GM18508 (cell line): Measurements from ENCODE around the gene TSPAN18.

Source experiments
- ATAC-seq: cut with Tn5 transposase; IDR thresholded peaks from one replicate; pipeline ENCODE4 v1.9.1; 2021; ENCODE audit warnings: moderate number of reproducible peaks; ENCODE audit not compliant: insufficient read depth, unreplicated experiment

The TSPAN18 gene

DNA sequence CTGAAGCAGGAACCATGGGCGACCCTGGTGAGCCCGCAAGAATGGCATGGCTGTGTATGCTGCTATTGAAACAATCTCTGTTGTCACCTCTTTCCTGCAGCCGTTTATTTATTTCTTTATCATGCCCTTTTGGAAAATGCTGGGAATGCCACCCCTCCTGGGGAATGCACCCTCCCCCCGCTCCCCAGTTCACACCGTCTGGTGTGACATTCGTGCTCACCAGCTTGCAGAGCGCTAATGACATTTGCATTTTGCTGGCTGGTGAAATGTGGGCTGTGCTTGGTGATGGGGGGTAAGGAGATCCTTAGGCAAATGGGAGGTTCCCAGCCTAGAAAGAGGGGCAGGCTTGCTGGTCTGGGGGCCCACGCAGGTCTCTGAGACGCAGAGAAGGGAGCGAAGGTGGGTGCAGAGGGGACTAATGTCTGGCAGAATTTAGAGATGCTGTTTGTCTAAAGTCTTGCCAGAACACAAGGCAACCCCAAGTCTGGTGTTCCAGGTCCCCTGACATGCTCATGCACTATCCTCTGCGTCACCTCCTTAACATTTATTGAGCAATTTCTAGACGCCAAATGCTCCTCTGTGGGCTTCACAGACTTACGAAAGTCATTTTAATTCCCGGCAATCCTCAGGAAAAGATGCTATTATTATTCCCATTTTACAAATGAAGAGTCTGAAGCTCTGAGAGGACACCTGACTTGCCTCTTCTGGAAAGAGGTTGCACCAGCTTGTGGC lies 132.2 kb downstream of the TSPAN18 start:
- no peak for ATAC-seq

GRCh38 chr11:44859528-44859925 lies 132.8 kb downstream of the TSPAN18 start:
- ATAC-seq: no peak

DNA sequence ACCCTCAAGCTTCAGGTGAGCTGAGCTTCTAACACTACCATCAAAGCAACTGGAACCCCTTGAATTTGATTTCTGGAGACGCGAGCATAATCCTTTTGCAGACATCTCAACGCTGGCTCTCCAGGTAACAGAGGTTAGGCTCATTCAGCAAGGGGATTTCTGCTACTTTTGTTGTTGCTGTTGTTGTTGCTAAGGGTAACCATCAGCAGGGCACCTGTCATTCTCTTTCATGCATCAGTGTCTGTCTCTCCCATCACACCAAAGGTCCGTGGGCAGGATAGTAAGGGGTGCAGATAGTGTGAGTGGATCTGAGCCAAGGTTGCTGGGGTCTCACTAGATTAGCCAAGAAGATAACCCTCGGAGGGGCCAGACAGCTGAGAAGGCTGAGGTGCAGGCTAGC lies 133.6 kb downstream of the TSPAN18 start:
- ATAC-seq: no peak

DNA sequence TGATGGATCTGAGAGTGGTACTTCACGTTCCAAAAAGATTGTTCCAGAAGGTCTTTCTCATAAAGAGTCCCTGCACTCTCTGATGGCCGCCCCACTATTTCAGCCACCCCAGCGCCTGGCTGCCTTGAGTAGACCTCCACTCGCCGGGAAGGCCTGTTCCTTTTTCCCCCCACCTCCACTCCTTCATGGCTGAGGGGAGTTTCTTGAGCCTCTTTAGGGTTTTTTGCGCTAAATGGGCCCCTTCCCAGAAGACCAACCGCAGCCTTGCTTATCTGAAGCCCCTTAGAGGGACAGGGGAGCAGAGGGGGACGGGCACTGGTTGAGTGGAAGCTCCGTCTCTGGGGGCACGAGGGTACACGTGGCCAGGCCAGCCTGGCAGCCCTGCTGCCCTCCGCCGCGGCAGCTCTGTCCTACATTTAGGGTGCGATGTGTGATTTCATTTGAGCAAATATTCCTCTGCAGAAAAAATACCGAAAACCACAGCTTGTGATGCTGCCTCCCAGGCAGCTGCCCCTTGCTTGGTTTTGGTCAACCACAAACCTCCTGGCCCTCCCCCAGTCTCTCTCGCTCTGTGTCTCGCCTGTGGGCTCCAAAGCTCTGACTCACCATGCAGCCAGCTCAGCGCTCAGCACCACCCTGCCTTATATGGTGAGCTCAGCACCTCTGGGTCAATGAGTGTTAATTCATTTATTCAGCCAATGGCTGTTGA lies 135.2 kb downstream of the TSPAN18 start:
- peak; percentile 99 for ATAC-seq

- no peak for ATAC-seq
Observed at GRCh38 chr11:44862558-44863101, 135.9 kb downstream of the TSPAN18 start.

DNA sequence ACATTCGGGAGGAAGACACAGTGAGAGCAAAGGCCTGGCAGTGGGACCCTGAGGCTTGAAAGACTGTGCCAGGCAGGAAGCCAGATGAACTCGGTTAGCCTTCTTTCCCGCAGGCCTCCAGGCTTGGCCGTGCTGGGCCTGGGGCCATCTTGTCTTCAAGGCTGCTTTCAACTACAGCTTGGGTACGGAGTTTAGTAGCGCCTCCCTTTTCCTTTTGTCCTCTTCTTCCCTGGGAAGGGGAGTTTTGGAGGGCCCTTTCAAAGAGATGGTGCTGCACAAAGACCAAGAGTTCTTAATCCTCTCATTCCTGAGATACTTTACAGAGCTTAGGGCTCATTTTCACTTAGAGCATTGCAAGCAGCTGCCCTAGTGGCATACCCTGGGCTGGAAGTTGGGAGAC lies 136.5 kb downstream of the TSPAN18 start:
- ATAC-seq: no peak

- ATAC-seq: no peak
Observed at GRCh38 chr11:44865866-44866272, 139.1 kb downstream of the TSPAN18 start.

DNA sequence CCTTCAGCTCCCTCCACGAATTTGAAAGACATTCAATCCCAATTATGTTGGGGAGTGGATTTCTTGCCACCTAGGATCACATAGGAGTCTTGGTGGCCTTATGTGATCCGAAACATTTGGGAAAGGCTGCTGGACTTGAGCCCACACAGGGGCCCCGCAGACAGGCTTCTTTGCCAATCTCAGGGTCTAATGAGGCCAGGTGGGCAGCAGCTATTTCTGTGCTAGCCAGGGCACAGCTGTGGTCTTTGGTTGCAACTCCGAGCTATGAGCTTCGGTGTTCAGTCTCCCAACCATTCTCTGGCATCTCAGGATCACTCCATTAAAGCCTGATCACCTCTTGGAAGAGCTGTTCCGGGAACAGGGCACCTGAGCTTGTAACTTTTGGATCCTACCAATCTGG lies 139.5 kb downstream of the TSPAN18 start:
- no peak for ATAC-seq

DNA sequence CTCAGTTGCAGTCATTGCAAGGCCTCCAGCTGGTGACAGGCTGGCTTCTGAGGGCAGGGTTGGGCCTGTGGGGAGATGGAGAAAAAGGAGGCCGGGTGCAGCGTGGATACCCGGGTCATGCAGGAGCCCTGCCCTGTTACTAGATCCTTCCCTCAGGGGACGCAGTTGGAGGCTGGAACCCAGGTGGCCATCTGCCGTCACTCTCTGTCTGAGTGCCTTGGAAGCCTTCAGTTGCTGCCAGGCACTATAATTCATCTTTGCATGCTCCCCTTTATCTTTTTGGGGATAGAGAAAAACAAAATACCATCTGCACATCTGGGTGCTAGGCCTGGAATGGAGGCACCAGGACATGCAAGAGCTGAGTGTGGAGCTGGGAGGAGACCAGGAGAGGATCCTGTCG lies 141.3 kb downstream of the TSPAN18 start:
- ATAC-seq: no peak

DNA sequence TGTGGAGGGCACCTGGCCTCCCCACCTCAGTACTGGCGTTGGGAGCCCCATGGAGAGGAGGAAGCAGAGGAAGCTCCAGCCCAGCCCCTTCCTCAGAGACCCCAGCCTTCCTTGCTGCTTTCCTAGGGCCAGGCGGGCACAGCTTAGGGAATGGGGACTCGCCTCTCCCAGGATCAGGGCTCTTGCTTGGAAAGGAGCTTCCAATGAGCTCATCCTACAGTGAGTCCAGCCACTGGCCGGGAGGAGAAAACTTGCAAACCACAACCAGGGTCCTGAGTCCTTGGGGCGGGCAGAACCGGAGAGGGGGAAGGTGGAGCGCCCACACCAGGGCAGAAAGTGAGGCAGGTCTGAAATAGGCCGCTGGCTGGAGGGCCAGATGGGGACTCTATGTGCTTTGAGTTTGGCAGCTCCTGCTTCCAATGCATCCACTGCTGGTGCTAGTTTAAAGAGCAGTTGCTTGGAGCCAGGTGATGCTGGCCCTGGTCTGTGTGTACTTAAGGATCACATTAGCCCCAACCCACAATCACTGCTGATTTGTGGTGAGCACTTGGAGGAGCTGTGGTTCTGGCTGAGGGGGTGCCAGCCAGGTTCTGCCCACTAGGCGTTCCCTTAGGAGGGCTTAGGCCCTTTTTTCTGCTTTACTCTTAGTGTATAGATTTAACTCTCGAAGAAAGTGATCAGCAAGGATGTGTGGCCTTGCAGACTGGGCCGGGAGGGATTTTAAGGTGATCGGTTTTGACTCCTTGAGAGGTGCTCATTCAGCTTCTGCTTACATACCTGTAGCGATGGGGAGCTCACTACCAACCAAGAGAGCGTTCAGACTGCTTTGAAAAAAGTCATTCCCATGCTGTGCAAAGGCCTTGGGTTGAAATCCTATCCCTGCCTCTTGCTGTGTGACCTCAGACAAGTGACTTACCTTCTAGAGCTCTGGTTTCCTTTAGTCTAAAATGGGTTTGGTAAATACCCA lies 142.0 kb downstream of the TSPAN18 start:
- no peak for ATAC-seq

GRCh38 chr11:44870181-44870580 lies 143.4 kb downstream of the TSPAN18 start:
- ATAC-seq: no peak

GRCh38 chr11:44870615-44871176 lies 143.9 kb downstream of the TSPAN18 start:
- ATAC-seq: no peak

DNA sequence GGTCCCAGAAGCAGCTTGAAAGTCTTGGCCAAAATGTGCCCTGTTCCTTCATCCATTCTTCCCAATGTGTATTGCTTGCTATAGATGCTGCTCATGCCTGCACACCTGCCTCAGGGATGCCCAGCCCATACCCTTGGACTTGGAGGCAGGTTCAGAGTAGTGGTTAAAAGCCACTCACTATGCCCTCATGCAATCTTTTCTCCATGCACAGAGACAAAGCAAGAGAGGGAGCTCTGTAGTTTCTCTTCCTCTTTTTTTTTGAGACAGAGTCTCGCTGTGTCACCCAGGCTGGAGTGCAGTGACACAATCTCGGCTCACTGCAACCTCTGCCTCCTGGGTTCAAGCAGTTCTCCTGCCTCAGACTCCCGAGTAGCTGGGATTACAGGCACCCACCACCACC lies 144.9 kb downstream of the TSPAN18 start:
- peak; percentile 88 for ATAC-seq

- no peak for ATAC-seq
Observed at GRCh38 chr11:44872556-44872955, 145.8 kb downstream of the TSPAN18 start.

GRCh38 chr11:44873537-44873936 lies 146.8 kb downstream of the TSPAN18 start:
- ATAC-seq: no peak

DNA sequence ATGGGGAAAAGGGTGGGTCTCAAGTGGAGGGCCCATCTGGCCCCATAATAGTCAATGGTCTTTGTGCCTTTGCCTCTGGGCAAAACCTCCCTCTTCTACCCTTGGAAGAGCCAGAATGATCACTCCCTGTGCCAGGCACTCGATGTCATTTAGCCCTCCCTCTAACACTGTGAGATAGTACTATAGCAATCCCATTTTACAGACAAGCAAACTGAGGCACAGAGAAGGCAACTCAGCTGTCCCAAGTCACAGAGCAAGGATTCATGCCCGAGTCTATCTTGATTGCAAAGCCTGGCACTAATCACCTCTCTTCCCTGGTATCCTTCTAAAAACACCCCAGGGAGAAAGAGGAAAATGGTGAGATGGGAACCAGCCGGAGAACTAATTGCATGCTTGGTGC lies 147.5 kb downstream of the TSPAN18 start:
- no peak for ATAC-seq

DNA sequence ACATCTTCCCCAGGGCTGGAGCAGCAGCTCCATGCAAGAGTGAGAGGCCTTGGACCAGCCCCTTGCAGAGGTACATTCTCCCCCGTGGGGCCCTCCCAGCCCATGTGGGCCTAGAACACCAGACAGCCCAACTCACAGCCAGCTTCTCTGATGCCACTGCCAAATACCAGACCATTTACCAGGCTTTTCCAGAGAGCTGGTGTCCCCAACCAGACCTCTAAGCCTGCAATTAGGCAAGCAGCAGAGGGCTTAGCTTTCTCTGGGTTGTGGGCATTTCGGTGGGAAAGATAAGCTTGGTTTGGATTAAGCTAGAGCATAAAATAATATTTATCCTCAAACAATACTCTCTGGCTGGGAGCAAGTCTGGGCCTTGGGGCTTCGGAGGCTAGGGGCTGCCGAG lies 148.3 kb downstream of the TSPAN18 start:
- no peak for ATAC-seq

DNA sequence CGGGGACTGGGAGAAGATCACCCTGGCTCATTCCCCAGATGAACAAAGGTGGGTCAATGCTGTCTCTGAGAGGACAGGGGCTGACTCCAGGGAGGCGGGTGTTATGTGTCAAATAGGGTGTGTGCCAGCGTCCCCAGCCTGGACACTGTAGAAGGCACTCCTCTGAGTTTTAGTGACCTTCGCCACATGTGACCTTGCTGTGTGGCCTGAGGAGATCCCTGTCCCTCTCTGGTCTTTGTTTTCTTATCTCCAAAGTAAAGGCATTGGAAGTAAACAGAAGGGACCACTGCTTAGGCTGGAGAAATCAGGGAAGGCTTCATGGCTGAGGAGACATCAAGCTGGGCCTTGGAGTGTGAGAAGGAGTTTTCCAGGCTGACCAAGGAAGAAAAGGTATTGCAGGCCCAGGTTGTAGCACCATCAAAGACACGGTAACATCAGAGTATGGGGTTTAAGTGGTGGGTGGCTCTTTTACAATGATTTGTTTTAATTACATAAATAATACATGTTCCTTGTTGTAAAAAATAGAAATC lies 149.5 kb downstream of the TSPAN18 start:
- ATAC-seq: no peak

DNA sequence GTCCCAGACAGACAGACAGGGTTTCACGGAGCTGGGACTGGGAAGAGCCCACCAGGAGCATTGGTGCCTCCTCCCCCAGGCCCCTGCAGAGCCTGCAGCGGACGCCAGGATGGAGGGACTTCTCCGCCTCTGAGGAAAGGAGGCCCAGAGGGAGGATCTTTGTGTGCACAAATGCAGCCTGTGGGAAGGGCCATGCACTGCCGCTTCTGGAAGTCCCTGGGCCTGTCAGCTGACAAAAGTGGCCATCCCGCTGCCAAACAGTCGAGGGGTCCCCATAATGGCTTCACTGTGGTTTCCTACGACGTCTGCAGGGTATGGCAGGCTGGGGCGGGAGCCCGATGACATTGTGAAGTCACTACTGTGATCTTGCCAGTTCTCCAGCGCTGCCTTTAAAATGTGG lies 150.1 kb downstream of the TSPAN18 start:
- no peak for ATAC-seq
